Uterus (tissue), 2 donors: ENCODE results near the gene ZNF469.

ENCODE experiments used
- CTCF ChIP-seq, 4 experiments: fragments of 200-600 bp in 2 of 4; fragments of 450-650 bp in 2 of 4; sonication (generic) in 2 of 4; IDR thresholded peaks; one replicate each; pipeline ENCODE4 v1.5.1; 2016 to 2019; ENCODE audit warnings: antibody characterized with exemption in 4 of 4, mild to moderate bottlenecking in 2 of 4, moderate library complexity in 1 of 4
- POLR2A ChIP-seq, 2 donors: fragments of 450-650 bp; IDR thresholded peaks; one replicate each; pipeline ENCODE4 v1.6.1; 2016; ENCODE audit warnings: antibody characterized with exemption in 2 of 2, mild to moderate bottlenecking in 1 of 2, moderate library complexity in 1 of 2

GRCh38 chr16:88406096-88407041, 23.6 kb downstream of the ZNF469 start:
- no peak for TF ChIP-seq CTCF (IDR thresholded peaks at IDR 0.05)
- TF ChIP-seq POLR2A (IDR thresholded peaks at IDR 0.05), result no peak
